ENCODE results near the gene SBF2.
"Not testable (repeated sequence)": the region's sequence is repeated elsewhere in the genome, so short reads cannot be mapped to it uniquely, and the experiment has no call there.

The SBF2 gene

DNA sequence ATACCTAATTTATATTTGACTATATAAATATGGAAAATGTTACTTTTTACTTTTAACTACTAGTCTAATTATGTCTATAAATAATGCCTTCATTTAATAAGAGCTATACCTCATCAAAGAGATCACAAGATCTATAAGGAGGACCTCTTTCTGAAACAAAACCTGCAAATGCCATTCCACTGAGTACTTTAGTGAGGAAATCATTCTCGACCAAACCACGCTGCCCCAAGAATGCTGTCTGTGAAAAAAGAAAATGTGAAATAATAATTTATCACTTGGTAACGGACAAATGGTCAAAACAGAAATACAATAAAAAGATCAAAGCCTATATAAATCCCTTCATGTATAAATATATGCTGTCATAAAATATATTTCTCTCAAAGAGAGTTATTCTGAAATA is 301.7 kb downstream of the SBF2 start:
- DNase-seq, result no peak

DNA sequence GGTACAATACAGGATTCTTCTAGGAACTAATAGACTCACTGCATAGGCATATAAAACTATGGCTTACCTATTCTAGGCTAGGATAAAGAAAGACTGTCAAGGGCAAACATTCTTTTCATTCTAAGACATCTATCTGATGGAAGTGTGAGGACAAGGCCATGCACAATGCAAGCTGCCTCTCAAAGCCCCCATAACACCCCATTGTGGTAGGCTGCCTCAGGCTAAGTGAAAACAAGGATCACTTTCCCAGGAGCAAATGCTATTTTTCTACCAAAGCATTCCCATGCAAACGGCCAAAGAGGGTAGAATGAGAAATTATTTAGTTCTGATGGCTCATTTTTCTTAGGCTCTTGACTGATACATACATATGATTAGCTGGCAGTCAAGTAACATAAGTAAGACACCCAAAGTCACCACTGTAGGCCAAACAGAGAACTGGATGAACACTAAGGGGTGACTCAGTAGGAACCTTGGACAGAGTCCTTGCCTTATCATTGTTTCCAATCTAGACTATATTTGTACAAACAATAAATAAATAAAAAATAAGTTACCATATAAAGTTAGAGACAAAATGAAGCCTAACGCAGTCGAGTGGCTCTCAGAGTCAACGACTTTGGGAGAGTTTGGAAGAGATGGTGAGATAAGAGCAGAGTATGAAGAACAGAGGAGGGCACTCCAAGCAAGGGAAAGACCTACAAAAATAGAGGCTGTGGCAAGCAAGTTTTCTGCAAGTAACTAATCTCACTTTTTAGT is 303.6 kb downstream of the SBF2 start:
- DNase-seq, result no peak

DNA sequence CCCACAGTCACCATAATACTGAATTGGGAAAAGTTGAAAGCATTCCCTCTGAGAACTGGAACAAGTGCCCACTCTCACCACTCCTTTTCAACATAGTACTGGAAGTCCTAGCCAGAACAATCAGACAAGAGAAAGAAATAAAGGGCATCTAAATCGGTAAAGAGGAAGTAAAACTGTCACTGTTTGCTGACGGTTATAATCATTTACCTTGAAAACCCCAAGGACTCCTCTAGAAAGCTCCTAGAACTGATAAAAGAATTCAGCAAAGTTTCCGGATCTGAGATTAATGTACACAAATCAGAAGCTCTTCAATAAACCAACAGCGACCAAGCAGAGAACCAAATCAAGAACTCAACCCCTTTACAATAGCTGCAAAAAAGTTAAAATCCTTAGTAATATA is 306.7 kb downstream of the SBF2 start:
- not testable (repeated sequence) for DNase-seq

DNA sequence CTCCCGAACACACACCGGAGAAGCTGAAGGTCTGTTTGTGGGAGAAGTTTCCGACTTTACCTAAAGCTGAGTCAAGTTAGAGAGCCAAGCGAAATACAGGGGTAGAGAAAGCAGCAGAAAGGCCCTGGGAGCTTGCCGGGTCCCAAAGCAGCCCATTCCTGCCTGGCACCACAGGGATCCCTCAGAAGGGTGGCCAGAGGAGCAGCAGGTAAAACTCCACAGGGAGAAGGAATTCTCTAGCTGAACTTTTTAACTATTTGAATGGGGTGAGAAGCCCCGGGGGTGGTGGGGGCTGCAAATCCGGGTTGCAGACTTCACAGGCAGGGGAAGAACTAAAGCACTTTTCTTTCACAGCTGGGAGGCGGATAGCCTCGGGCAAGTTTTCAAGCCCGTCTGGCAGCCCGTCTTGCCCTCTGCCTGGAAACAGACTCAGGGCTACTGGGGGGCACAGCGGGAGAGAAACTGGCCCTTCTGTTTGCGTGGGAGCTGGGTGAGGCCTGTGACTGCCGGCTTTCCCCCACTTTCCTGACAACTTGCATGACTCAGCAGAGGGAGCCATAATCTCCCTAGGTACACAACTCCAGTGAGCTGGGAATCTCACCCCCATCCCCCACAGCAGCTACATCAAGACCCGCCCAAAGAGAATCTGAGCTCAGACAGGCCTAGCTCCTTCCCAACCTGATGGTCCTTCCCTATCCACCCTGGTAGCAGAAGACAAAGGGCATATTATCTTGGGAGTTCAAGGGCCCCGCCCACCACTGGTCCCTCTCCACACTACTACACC is 311.0 kb downstream of the SBF2 start:
- no peak for DNase-seq

DNA sequence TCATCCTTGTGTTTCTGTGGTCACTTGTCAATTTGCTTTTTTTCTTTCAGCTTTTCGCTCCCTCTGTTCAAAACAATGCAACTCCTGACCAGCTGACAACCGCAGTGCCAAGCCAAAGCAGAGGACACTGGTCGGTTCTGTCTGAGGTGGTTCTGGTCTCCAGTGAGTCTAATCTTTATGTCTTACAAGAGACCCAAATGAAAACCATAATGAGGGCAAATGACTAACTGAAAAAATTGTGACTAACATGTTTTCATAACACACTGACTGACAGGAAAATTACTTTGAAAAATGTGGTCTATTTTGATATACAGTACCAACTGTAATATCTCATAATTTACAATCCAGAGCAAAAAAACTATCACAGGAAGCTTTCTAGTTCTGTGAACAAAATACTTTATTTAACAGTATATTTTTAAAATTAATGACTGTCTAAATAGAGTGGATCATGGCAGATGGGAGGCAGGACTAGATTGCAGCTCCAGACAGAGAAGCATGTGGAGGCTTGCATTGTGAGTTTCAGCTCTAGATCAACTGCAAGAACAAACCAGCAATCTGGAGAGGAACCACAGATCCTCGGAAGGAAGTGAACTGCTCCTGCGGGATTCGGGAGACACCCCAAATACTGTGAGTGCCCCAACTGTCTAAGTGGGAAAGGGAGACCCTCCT is 311.8 kb downstream of the SBF2 start:
- DNase-seq, result no peak

DNA sequence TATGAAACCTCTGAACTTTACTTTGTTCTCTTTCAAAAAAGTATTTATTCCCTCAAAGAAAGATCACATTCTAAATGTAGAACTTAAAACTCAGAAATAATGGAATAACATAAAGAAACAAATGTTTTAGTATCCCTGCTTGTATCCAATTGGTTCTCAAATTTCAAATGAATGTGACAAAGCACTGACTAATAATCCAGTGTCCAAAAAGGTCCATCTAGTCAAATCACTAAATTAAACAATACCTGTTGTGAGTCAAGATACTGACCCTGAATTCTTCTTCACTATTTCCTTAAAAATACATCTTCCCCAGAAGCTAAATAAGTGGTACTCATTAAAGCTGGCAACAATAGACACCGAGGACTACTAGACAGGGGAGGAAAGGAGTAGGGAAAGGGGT is 313.1 kb downstream of the SBF2 start:
- no peak for DNase-seq

DNA sequence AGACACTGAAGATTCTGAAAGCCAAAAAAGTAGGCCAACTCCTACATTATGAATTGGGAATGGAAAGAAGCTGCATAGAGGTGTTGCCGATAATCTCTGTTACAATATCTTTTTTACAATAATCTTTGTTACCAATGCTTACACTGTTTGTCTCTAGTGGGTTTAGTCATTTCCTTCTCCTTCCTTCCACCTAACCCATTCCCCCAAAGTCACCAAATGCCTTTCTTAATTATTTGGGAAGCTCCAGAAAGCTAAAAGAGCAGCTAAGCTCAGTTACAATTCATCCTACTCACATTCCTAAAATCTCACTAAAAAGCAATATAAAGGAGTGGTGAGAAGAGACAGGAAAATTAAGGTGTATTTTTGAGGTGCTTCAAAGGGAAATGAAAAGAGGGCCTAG is 316.5 kb downstream of the SBF2 start:
- no peak for DNase-seq

DNA sequence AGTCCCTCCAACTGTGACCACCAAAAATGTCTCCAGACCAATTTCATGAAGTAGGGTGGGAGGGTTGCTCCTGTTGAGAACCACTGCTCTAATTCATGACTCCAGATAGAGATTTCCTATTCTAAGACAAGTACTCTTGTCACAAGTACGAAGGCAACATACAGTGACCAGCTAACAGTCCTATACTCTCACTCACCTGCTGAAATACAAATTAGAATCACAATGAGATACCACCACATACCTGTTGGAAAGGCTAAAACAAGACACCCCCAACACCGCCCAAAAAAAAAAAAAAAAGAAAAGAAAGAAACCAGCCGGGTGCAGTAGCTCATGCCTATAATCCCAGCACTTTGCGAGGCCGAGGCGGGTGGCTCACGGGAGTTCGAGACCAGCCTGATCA is 319.6 kb downstream of the SBF2 start:
- DNase-seq, result no peak

DNA sequence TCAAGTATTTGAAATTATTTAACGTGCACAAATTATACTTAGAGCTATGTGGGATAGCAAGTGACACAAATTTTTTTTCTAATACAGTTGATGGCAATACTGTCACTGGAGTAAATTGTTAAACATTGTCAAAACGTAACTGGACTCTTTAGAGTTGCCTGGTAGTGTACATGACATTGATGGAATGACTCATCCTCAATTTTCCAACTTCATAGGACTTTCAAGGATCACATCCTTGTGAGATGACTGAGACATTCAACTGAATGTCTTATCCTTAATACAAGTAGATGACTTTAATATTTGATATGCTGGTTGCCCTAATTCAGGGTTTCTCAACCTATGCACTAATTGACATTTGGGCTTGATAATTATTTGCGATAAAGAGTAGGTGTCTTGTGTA is 320.1 kb downstream of the SBF2 start:
- no peak for DNase-seq

DNA sequence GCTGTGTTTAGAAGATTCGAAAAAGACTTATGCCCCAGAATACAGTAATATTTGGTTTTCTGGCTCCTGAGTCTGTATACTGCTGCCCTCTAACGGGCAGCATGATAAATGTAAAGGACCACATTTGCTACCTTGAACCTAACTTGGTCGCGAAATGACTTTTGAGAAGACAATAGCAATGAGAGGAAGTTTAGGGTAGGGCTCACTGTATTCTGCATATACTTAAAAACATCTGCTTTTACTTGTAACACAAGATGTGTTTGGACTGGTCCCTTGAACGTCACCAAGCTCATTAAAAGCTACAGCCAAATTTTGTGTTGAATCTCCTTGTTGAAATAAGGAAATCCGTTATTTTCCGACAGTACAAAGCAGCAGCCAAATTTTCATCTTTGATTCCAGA is 321.0 kb downstream of the SBF2 start:
- DNase-seq, result peak; percentile 46

DNA sequence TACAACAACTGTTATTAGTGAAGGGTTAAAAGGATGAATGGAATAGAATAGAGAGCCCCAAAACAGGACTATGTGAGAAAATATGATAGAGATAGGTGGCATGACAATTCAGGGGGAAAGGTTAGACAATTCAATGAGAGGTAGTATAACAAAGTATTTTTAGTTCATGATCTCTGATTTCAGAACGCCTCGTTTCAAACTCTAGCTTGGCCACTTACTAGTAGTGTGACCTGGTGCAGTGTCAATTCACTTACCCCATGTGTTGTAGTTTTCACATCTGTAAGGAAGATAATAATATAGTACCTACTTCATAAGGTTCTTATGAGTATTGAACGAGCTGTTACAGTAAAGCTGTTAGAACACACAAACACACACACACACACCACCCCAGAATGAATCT is 322.1 kb downstream of the SBF2 start:
- no peak for DNase-seq

DNA sequence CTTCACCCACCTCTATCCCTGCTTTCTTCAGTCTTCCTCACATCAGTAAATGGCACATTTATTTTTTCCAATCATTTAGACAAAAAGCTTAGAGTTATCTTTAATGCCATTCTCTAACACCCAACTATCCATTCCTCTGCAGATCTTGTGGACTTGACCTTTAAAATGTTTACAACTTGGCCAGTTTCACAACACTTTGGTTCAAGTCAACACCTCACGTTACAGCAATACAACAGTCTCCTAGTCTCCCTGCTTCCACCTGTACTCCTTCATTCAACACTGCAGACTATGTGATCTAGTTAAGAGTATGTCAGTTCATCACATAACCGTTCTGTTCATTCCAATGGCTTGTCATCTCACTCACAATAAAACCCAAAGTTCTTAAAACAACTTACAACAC is 325.0 kb downstream of the SBF2 start:
- DNase-seq, result no peak

DNA sequence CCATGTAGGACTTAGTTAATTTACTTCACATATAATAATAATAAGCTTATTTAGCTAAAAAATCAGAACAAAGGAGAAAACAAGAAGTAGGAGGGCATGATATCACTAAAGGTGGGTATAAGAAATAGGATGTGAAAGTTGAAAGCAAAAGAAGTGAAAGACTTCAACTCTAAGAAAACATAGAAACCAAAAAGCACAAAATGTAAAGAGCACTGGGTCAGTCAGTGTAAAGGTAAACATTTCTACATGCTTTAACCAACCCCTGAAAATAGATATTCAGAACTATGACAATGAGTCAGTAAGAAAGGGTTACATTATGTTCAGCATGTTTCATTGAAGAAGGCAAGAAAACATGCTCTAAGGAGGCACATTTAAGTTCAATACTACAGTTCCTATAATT is 331.3 kb downstream of the SBF2 start:
- DNase-seq, result no peak

DNA sequence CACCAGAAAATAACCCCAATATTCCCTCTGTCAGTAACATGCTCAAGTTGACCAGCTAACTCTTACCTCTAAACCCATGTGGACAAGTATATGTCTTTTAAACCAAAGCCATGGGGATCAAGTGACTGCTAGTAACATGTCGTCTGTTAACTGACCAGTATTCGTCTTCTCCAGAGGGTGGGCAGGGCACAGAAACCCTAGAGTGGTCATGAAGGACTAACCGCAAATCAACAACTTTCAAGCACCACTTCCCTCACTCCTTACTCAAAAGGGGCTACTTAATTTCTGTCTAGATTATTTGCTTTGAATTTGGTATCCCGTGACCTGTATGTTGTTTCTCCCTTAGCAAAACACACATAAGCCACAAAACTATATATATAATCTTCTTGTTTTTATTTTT is 336.9 kb downstream of the SBF2 start:
- no peak for DNase-seq

DNA sequence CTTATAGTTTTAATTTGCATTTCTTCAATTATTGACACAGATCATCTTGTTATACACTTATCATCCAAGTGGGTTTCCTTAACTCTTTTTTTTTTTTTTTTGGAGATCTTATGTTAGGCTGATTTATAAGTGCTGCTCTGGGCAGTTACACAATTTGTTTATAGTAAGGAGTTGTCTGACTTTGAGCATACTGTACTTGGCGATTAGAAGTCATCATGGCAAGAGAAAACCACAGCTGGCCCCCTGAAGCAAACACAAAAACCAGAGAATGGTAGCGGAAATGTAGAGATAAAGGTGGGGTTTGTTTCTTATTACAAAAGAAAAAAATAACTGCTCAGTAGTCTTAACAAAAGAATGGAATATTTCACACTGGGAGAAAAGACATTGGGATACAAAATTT is 337.5 kb downstream of the SBF2 start:
- no peak for DNase-seq

DNA sequence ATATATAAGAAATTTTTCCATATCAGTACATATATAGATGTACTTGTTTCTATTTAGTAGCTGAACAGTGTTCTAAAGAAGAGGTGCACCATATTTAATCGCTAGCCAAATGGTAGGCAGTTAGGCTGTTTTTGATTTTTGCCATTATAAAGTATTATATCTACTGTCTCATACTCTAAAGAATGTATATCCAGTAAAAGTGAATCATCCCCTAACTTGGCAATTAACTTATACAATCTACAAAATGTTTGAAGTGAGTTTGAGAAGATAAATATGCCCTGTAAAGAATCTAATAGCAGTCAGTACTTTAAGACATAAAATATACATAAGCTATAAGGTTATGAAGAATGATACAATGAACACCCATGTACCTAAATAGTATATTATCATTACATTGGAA is 338.6 kb downstream of the SBF2 start:
- no peak for DNase-seq

DNA sequence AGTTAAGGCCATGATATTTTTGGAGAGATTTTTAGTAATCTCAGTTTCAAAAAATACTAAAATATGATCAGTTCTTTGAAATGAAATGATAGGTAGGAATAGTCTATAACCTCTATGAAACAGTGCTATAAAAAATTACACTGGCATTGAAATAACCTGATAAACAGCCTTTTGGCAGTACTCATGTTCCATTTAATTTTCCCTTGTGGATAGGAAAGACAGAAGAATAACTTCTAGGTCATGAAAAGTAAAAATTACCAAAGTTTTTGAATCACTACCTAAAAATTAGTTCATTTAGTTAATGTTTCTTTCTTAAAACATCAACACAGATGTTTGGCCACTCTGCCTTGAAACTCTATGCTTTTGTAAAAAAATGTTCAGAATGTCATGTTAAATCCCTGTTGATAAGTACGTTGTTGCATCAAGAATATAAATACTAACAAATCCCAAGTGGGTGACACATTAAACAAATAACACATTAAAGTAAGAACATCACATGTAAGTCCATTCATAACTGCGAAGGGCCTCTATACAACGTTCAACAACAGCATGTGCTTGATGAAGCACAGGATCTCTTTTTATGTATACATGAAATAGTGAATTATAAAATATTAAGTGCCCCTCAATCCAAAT is 339.9 kb downstream of the SBF2 start:
- DNase-seq, result no peak

DNA sequence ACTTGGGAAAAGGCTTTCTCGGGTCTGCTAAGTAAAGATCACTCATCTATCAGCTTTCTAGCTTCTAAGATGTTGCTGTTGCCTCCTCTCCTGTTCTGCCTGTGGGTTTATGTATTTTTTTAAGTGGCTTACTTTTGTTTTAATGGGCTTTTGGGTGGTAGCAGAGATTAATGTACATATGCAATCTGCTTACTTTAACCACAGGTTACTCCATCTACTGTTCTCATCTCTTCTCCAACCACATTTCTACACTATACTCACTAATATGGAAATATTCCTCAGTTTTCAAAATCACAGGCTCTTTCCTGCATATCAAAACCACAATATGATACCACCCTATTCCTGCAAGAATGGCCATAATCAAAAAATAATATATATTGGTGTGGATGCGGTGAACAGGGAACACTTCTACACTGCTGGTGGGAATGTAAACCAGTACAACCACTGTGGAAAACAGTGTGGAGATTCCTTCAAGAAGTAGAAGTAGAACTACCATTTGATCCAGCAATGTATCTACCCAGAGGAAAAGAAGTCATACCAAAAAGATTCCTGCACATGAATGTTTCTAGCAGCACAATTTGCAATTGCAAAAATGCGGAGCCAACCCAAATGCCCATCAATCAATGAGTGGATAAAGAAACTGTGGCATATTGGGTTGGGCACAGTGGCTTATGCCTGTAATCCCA is 341.4 kb downstream of the SBF2 start:
- DNase-seq, result no peak

DNA sequence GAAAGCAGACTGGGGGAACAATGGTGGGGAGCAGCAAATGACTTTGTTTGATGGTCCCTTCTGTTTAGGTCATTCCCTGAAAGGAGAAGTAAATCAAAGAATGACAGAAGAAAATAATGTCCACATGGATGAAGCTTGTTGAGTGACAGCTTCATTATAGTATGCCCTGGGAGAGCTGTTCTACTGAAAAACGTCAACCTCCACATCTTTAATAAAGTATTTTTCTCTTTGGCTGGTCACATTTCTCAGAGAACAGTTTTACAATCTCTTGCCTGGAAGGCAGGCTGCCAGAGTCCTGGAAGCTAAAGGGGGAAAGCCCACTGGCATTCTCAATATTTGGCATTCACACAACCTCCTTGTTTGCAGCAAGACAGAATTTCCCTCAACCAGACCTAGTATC is 342.2 kb downstream of the SBF2 start:
- DNase-seq, result peak; percentile 22

DNA sequence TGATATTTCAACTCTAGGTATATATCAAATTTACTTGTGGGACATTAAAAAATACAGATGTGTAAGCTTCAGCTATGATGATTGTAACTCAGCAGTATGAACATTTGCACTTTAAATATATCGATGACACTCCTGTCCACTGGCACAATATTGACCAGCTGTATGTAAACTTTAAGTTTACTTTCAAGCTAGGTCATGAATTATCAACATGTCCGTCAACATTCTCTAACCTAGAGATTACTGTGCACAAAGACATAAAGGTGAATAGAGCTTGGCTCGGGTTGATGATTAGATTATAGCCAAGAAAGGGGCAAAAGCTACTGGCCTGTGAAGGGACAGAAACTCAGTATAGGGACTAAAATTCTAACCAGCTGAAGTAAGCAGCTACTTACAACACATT is 343.6 kb downstream of the SBF2 start:
- no peak for DNase-seq

DNA sequence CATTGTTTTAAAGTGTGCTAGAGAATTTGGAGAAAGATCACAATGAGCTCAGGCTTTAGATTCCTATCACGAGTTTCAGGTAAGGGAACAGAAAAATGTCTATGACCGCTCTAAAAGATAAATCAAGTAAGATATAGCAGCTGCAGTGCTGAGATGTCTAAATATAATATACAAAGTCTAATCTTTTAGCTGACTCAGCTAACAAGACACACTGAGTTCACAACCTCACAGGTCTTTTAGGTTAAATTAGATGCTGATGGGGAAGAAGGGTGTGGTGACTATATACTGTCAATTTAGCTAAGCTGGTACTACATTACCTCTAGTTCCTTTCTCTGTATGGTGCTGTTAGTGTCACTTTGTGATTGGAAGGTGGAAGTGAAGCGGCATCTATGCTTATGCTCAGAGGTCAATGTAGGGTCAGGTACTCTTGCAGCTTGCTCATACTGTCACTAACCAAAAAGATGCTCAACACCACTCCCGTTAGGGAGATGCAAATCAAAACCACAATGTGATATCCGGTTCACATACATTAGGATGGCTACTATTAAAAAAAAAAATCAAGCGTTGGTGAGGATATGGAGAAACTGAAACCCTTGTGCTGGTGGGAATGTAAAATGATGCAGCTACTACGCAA is 346.7 kb downstream of the SBF2 start:
- no peak for DNase-seq

DNA sequence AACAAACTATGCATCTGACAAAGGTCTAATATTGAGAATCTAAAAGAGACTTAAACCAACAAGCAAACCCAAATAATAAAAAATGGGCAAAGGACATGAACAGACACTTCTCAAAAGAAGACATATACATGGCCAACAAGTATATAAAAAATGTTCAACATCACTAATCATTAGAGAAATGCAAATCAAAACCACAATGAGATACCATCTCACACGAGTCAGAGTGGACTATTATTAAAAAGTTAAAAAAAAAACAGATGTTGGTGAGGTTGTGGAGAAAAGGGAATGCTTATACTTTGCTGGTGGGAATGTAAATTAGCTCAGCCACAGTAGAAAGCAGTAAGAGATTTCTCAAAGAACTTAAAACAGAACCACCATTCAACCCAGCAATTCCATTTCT is 348.3 kb downstream of the SBF2 start:
- not testable (repeated sequence) for DNase-seq
